ENCODE measurements around the gene LRRC37B. TPM values are rescaled to one million over a fixed set of nuclear protein-coding genes. Genes with fewer than 3 reads are reported as not detected.

The LRRC37B gene
- total and polyA plus RNA-seq, 8 donors = 3.2 to 132 (median 16.3) TPM

GRCh38 chr17:32015245-32016013 lies 8.2 kb downstream of the LRRC37B start:
- Histone ChIP-seq H3K36me3 (peaks cover 3 to 28% (median 21%) of the 10 kb centered on the region in 4 donors), H3K4me3 (no peak overlapping the region), H3K27me3 (no peaks in the 10 kb centered on the region), H3K27ac (no peak overlapping the region), H3K4me1 (peaks cover 0 to 38% (median 7%) of the 10 kb centered on the region in 4 donors), H3K9me3 (no peaks in the 10 kb centered on the region)
- WGBS, 5 donors = 64 to 73% (median 66%) methylated on average over 9 of the region's 9 CpGs
- no peak for TF ChIP-seq EP300 (IDR thresholded peaks at IDR 0.05)
- no peak for TF ChIP-seq CTCF (IDR thresholded peaks at IDR 0.05)
- TF ChIP-seq POLR2A (IDR thresholded peaks at IDR 0.05) = no peak
- TF ChIP-seq POLR2AphosphoS5 (IDR thresholded peaks at IDR 0.05) = no peak
- intact Hi-C loops (cut with DNase I; ENCODE audit: low total_unique reads) = no loop called here
- DNase-seq = peak in 1 of 2 donors; percentile 32

GRCh38 chr17:32016231-32016630 lies 9.0 kb downstream of the LRRC37B start:
- TF ChIP-seq CTCF (IDR thresholded peaks at IDR 0.05) = no peak
- no peak for TF ChIP-seq POLR2AphosphoS5 (IDR thresholded peaks at IDR 0.05)
- no peak for TF ChIP-seq POLR2A (IDR thresholded peaks at IDR 0.05)
- TF ChIP-seq EP300 (IDR thresholded peaks at IDR 0.05) = no peak
- DNase-seq = no peak
- peaks cover 0 to 38% (median 7%) of the 10 kb centered on the region in 4 donors for H3K4me1 ChIP-seq
- H3K27me3 ChIP-seq = no peaks in the 10 kb centered on the region
- 73 to 87% (median 84%) methylated on average over 7 of the region's 7 CpGs for WGBS, 5 donors
- H3K4me3 ChIP-seq = no peak overlapping the region
- H3K27ac ChIP-seq = no peak overlapping the region
- H3K9me3 ChIP-seq = no peaks in the 10 kb centered on the region
- peaks cover 3 to 36% (median 29%) of the 10 kb centered on the region in 4 donors for H3K36me3 ChIP-seq
- intact Hi-C loops (cut with DNase I; ENCODE audit: low total_unique reads) = no loop called here

- Histone ChIP-seq H3K27me3 (no peaks in the 10 kb centered on the region), H3K36me3 (peaks cover 3 to 57% (median 48%) of the 10 kb centered on the region in 4 donors), H3K4me3 (no peak overlapping the region), H3K27ac (no peak overlapping the region), H3K9me3 (no peaks in the 10 kb centered on the region), H3K4me1 (peaks cover 0 to 21% (median 4%) of the 10 kb centered on the region in 4 donors)
- TF ChIP-seq POLR2AphosphoS5 (IDR thresholded peaks at IDR 0.05) (no peak), CTCF (IDR thresholded peaks at IDR 0.05) (no peak), POLR2A (IDR thresholded peaks at IDR 0.05) (no peak), EP300 (IDR thresholded peaks at IDR 0.05) (no peak)
- intact Hi-C loops (cut with DNase I; ENCODE audit: low total_unique reads) = no loop called here
- 70 to 83% (median 79%) methylated on average over 1 of the region's 1 CpG for WGBS, 5 donors
- DNase-seq = peak in 1 of 2 donors; percentile 36
Measured at GRCh38 chr17:32019228-32019627, 12.0 kb downstream of the LRRC37B start.

- DNase-seq = no peak
- TF ChIP-seq CTCF (IDR thresholded peaks at IDR 0.05) = no peak
- no peak for TF ChIP-seq POLR2AphosphoS5 (IDR thresholded peaks at IDR 0.05)
- no peak for TF ChIP-seq POLR2A (IDR thresholded peaks at IDR 0.05)
- no peak for TF ChIP-seq EP300 (IDR thresholded peaks at IDR 0.05)
- Histone ChIP-seq H3K27me3 (no peaks in the 10 kb centered on the region), H3K27ac (no peak overlapping the region), H3K4me1 (peaks cover 0 to 8% (median 2%) of the 10 kb centered on the region in 4 donors), H3K36me3 (peaks cover 3 to 58% (median 50%) of the 10 kb centered on the region in 4 donors), H3K4me3 (no peak overlapping the region), H3K9me3 (no peaks in the 10 kb centered on the region)
- WGBS, 5 donors = 80 to 93% (median 88%) methylated on average over 12 to 16 of the region's 16 CpGs
- intact Hi-C loops (cut with DNase I; ENCODE audit: low total_unique reads) = no loop called here
Measured at GRCh38 chr17:32020943-32021614, 13.9 kb downstream of the LRRC37B start.
